Raji (cell line): ENCODE data around the gene BICD2.

Experiments
- POLR2A ChIP-seq: IDR thresholded peaks from 2 replicates; pipeline ENCODE4 v1.6.1; 2011; ENCODE audit warnings: low read depth, low read length, control low read depth; ENCODE audit not compliant: insufficient read depth

BICD2 gene

GRCh38 chr9:92760070-92760469 lies 4.6 kb downstream of the BICD2 start:
- TF ChIP-seq POLR2A: no peak

- TF ChIP-seq POLR2A: no peak
Observed at GRCh38 chr9:92759446-92759845, 5.2 kb downstream of the BICD2 start.

DNA sequence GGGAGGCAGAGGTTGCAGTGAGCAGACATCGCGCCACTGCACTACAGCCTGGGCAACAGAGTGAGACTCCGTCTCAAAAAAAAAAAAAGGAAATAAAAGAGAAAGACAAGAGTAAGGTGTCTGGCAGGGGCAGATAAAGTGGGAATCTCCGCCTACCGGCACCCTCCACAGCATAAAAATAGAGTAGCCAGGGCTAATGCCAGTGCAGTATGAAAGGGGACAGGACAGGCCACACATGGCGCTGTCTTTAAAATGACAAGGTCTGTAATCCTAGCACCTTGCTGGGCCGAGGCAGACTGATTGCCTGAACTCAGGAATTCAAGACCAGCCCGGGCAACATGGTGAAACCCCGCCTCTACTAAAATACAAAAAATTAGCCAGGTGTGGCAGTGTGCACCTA lies 7.8 kb downstream of the BICD2 start:
- TF ChIP-seq POLR2A: no peak

DNA sequence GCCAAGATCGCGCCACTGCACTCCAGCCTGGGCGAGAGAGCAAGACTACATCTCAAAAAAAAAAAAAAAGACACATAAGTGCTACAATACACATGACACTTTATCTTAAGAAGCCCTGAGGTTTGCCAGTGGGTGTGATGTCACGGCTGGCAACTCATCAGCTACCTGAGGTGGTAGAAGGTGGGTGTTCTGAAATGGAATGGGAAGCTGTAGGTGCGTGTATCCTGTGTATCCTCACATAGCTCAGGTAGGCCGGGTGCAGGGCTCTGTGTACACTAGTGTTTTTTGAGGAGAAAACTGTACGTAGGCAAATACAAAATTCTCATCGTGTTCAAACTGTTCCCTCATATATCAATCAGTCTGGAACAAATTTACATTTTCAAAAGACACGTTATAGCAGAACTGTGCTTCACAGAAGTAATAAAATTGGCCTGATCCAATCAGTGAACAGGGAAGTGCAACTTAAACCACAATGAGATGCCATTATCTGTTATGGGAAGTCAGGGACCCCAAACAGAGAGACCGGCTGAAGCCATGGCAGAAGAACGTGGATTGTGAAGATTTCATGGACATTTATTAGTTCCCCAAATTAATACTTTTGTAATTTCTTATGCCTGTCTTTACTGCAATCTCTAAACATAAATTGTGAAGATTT lies 10.4 kb downstream of the BICD2 start:
- TF ChIP-seq POLR2A: no peak

DNA sequence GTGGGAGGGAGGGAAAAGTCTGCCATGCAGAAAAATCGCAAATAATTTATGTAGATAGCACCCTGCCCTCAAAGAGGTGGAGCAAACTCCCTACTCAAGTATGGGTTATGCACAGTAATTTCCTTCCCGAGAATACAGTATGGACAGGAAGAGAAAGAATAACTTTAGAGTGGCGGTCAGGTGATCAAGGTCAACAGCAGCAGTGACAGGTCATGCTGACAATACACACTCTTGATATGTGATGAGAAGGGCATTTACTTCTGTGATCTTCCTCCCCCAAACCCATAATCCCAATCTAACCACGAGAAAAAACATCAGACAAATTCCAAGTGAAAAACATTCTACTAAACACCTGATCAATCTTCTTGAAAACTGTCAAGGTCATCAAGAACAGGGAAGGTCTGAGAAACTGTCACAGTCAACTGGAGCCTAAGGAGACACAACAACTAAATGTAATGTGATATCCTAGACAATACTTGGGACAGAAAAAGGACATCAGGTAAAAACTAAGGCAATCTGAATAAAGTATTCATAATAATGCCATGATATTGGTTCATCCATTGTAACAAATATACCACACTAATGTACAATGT lies 11.7 kb downstream of the BICD2 start:
- no peak for TF ChIP-seq POLR2A

GRCh38 chr9:92749934-92750315 lies 14.7 kb downstream of the BICD2 start:
- no peak for TF ChIP-seq POLR2A

- no peak for TF ChIP-seq POLR2A
Observed at GRCh38 chr9:92749071-92749933, 15.3 kb downstream of the BICD2 start.

GRCh38 chr9:92748233-92748497 lies 16.5 kb downstream of the BICD2 start:
- no peak for TF ChIP-seq POLR2A

DNA sequence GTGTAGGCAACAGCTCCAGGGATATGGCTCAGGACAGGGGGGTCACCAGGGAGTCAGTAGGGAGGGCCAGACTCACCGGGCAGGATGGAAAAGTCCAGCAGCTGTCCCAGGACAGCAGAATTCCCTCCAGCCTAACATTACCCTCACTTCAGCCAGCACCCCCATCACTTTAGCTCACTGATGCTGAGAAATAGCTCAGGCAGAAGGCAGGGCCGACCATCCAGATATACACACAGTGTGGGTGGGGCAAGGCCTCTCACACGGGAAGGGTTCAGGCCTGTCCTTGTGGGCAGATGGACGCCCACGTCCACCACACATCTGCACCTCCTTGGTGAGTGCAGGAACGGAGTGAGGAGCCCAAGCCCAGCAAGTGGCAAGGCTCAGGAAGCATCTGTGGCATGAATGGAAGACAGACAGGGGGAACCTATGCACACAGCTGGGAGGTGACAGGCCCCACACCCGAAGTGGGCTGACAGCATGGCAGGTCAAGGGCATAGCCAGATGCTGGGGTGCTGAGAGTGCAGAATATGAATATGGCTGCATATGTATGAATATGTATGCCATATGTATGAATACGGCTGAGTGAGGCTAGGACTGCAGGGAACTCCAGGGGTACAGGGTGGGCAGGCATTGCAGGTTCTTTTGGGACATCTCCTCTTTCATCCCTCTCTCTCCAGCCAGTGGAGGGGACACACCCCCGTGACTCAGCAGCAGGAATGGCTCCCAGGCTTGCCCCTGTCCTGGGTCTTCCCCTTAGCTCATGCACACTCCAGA lies 17.0 kb downstream of the BICD2 start:
- no peak for TF ChIP-seq POLR2A

- no peak for TF ChIP-seq POLR2A
Observed at GRCh38 chr9:92746567-92747458, 17.8 kb downstream of the BICD2 start.

GRCh38 chr9:92745881-92746280 lies 18.8 kb downstream of the BICD2 start:
- no peak for TF ChIP-seq POLR2A

GRCh38 chr9:92745331-92745730 lies 19.3 kb downstream of the BICD2 start:
- TF ChIP-seq POLR2A: no peak

GRCh38 chr9:92740969-92741368 lies 23.7 kb downstream of the BICD2 start:
- no peak for TF ChIP-seq POLR2A

DNA sequence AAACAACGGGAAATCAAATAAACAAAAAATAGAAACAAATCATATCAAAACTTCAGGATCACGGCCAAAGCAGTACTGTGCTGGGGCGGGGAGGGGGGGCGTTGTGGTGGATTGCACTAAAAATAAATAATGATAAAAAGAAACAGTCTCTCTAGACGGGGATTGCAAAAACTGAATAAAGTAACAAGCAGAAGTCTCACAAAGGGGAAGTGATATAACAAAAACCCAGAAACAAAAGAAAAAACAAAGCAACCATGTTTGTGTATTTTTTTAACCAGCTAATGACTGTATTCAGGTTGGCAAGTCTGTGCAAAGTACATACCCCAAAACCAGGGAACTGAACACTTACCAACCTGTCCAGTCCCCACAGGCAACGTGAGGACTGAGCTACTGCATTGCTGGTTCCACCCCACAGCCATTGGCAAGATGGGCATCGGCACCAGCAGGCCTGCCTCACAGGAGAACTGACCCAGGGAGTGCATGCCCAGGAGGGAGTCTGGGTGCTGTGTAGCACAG lies 24.1 kb downstream of the BICD2 start:
- TF ChIP-seq POLR2A: no peak

DNA sequence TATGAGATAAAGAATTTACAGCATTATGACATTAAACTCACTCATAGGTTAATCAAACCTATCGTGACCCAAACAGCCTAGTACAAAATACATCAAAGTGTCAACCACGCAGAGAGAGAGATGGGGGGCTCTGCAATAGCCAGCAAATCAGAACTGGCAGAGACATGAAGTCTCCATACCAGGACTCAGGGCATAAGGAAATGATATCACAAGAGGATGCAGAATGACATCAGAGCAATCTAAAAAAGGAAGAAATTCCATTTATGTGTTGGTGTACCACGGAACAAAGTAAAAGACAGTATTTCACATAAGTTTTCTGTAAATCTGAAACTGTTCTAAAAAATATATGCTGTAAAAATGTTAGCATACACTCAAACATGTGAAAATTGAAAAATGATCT lies 24.6 kb downstream of the BICD2 start:
- TF ChIP-seq POLR2A: no peak

DNA sequence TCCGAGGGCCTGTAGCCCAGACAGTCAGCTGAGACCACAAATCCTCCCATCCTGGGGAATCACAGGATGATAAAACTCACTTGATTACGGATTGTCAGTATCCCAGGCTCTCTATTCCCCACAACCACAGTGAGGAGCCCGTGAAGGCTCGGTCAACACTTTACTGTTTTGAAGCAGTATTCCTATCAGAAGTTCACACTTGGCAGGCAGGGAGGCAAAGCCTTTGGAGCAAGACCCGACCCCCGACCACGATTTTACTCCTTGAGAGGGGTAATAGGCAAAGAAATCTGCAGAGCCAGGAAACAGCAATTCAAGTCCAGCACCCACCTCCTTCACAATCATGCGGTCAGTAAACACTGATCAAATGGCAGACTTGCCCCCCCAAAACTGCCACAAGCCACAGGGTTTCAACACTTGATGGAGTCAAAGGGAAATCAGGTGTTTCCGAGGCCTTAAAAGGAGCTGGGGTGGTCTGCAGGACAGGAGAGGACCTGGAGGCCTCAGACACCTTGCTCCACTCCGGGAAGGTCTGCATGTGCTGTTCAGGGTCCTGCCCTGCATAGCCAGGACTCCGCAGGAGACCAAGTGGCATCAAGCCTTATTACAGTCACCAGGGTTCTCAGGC lies 25.2 kb downstream of the BICD2 start:
- TF ChIP-seq POLR2A: no peak
